GM19463 (cell line): ENCODE data around the gene E2F3.
"Not testable (repeated sequence)": the region's sequence is repeated elsewhere in the genome, so short reads cannot be mapped to it uniquely, and the experiment has no call there.

Experiments used
- ATAC-seq: cut with Tn5 transposase; IDR thresholded peaks from one replicate; pipeline ENCODE4 v1.9.1; 2021; ENCODE audit warnings: mild to moderate bottlenecking, moderate library complexity; ENCODE audit not compliant: unreplicated experiment

E2F3 gene

DNA sequence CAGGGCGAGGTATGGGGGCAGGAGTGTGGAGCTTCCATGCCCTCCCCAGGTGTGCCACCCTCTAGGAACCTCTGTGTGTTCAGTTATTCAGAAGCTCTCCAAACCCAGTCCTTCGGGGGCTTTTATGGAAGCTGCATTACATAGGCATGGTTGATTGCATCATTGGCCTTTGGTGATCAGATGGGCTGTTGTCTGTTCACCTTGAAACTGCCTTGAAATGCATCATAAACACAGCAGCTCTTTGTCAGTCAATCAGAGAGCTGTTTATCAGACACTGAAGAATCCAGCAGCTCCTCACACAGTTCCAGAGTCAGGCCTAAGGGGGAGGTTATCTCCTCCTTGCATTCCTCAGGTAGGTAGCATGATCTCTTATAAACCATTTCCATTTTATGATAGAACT, 62.4 kb downstream of the E2F3 start:
- ATAC-seq, result no peak

DNA sequence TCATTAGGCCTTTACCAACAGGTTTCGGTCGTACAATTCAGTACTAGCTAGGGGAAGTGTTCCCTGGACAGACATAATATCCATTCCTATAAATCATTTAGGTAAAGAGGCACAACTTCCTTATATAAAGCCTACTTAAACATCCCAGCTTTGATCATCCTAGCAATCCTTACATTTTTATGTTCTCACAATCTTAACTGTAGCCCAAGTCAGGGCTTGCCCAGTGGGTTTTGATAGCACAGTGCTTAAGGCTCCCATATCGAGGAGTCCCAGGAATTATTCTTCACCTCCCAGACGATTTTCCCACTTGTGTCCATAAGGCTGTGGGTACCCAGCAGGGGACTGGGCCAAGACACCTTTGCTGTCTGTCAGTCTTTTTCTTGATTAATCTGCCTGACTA, 63.2 kb downstream of the E2F3 start:
- no peak for ATAC-seq

DNA sequence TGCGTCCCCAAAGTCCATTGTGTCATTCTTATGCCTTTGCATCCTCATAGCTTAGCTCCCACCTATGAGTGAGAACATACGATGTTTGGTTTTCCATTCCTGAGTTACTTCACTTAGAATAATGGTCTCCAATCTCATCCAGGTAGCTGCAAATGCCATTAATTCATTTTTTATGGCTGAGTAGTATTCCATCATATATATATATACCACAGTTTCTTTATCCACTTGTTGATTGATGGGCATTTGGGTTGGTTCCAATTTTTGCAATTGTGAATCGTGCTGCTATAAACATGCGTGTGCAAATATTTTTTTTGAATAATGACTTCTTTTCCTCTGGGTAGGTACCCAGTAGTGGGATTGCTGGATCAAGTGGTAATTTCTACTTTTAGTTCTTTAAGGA, 63.9 kb downstream of the E2F3 start:
- not testable (repeated sequence) for ATAC-seq

DNA sequence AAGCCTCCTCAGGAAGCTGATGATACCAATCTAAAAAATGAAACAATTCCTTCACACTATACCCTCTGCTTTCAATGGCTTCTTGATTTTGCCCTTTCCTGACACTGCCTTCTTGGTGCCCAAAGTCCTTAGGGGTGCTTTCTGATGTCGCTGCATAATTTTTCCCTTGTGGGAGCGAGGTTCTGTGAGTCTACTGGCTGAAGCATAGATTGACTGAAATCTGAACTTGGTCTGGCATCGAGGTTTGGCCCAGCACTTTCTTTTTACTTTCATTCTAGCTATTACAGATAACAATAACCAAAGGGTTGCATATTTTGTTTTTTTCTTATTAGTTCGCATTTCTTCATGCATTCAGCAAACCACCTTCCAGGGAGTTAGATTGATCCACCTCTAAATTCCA, 65.8 kb downstream of the E2F3 start:
- ATAC-seq, result peak; percentile 69

DNA sequence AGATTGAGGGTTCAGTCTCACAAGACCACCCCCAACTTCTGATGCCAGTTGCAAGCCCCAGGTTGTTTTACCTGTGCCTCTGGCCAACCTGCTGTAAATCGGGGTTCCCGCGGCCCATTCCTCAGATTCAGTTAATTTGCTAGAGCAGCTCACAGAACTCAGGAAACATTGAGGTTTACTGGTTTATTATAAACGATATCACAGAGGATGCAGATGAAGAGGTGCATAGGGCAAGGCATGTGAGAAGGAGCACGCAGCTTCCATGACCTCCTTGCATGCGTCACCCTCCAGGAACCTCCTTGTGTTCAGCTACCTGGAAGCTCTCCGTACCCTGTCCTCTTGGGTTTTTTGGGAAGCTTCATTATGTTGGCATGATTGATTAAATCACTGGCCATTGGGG, 66.5 kb downstream of the E2F3 start:
- ATAC-seq, result no peak

DNA sequence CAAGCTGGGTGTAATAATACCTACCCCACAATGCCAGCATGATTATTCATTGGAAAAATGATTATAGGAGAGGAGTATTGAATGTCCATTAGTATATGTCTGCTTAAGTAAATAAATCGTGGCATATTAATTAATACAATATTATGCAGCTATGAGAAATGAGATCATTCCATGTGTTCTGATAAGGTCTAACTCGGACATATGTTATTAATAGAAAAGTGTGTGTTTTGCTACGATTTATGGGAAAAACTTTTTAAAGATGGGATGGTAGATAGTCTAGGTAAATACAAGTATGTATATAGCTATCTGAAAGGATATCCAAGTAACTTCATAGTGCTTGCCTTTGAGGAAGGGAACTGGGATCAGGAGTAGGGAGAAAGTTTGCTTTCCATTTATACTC, 71.1 kb downstream of the E2F3 start:
- no peak for ATAC-seq

DNA sequence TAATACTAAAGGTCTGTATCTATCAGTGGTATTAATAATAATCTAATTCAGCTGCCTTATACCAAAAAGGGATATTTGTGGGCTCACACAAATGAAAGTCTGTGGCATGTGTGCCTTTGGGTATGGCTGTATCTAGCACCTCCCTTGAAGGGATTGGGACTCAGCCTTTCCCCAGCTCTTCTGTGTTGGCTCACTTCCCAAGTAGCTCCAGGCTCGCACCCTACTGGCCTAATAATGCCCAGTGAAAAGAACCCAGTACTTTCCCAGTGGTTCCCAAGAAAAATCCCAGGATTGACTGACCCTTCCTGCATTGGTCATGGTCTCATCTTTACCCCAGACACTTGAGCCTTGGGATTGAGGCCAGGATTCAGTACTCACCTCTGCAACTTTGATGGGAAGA, 71.8 kb downstream of the E2F3 start:
- no peak for ATAC-seq

DNA sequence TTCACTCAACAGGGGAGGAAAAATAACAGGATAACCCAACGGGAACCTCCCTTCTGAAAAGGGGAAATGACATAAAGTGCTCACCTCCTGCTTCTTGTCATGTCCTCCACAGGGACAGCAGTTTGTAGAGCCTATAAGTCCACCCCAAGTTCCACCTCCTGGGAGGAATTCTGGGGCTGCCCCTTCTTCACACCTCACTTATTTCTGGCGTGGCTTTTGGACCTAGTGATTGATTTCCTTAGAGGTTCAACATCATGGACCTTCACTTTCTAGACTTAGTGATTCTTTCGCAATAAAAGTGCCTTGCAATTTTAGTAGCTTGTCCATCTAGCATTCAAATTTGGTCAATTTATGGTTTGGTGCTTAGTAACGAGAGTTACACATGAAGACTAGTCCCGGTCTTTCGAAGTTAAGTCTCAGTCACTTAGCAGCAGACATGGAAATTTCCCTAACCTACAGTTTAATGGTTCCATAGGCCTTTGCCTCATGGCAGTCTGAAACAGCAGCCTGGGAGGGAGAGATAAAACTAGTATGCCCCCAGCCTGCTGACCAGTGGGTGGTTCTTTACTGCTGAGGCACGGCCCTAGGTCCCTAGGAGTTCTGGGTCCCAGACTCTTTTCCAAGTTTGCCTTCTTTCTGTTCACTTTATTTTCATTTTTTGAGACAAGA, 73.3 kb downstream of the E2F3 start:
- no peak for ATAC-seq

DNA sequence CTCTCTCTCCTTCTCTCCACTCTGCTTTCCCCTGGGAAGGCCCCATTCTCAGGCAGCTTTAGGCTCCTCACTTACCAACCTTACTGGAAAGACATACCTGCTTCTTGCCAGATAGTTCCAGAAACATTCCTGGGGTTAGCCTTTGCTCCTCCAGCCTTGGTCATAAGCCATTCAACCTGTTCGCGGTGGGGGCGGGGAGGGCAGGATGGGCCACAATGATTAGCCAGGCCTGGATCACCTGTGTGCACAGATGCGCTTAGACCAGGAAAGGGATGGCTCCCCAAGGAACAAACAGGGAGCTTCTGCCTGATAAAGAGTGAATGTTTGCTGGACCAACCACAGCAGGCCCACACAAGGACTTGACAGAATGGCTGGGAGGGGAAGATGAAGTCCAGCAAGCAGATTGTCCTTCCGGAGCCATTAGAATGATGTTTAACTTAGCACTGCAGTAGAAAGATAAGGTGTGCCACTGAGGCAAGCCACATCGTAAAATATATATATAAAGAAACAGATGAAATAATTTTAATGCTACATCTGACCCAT, 74.9 kb downstream of the E2F3 start:
- no peak for ATAC-seq

DNA sequence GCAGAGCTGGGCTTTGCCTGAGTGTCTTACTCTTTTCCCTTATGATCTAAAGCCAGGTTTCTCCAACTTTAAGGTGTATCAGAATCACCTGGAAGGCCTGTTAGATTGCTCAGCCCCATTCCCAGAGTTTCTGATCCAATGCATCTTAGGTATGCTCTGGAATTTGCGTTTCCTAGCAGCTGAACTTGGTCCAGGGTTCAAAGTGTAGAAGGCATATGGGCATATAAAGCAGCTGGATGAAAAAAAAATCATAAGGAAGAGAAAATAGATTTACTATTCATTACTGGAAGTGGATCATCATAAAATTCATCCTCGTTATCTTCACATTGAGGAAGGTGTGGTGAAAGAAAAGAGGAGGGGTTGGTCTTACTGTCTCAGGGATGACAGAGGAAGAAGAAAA, 75.8 kb downstream of the E2F3 start:
- ATAC-seq, result no peak

DNA sequence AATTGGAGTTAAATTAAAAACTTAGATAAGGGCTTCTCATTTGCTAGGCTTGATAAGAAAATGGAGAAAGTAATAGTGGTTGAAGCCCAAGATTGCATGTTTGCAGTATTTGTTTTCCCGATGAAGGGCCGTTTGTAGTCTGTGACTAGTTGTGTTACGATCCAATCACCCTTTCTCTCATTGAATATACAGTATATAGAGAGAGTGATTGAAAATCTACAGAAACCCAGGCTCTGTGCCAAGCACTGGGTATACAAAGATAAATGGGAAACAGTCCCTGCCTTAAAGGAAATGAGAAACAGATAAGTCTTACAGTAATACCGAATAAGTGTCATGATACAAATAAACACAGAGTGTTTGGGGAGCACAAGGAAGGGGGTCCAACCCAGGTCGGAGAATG, 77.4 kb downstream of the E2F3 start:
- ATAC-seq, result no peak

DNA sequence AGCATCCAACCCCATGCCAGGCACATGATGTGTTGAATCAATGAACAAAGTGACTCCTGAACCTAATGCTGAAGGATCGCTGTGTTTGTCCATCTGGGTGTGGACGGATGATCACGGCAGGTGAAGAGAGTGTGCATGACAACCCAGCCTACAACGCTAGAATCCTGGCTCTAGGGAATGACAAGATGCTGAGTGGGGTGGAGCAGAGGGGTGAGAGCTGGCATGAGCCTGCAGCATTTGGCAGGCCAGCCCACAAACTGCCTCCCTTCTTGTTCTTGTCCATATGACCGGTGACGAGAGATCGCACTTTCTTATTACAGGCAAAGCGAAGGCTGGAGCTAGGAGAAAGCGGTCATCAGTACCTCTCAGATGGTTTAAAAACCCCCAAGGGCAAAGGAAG, 77.8 kb downstream of the E2F3 start:
- ATAC-seq, result no peak

DNA sequence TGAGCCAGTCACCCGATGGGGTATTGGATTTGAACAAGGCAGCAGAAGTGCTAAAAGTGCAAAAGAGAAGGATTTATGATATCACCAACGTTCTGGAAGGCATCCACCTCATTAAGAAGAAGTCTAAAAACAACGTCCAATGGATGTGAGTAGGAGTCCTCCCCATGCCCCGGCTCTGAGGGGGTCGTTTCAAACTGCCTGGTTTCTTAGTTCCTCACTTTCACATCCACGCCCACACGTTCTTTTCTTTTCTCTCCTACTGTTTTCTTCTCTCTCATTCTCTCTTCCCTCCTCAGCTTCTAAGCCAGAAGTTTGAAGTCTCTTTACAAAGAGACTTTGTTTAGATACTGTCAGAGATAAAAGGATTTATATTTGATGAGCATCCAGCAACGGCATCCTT, 79.6 kb downstream of the E2F3 start:
- no peak for ATAC-seq

DNA sequence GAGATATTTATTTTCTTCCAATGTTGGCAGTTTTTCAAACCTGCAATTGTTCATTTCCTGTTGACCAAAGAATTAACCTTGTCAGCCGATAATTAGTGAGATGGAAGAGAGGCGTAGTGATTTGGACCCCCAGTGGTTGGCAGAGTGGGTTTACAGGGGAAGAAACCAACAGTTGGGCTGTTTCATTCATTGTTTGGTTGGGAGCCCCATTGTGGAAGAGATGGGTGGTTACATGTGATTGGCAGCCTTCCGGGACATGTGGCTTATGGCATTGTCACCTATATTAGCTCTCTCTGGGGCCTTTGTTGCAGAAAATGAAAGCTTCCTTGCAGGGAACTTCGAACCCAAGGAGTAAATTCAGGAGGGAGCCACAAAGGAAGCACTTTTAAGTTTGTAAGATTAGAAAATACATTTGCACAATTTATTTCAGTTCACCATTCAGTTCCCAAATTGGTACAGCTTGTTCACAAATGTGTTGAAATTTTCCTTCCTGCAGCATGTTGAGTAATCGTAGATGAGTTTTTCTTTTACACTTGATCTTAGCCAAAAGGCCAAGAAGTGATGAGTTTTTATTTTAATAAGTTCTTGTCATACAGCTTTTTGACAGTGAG, 82.3 kb downstream of the E2F3 start:
- ATAC-seq, result no peak

DNA sequence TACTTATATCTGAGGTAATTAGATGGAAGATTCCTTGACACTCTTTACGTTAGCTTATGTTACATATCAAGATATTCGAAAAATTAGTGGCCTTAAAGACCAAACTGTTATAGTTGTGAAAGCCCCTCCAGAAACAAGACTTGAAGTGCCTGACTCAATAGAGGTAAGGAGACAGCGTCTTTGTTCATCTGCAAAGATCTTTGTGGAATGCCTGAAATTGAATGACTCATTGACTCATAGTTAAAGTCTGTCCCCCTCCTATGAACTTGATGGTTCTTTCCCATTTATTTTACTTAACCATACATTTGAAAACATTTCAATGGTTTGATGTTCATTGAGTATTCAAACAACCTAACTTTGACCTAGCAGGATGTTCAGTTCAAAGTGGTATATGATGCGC, 85.0 kb downstream of the E2F3 start:
- no peak for ATAC-seq

DNA sequence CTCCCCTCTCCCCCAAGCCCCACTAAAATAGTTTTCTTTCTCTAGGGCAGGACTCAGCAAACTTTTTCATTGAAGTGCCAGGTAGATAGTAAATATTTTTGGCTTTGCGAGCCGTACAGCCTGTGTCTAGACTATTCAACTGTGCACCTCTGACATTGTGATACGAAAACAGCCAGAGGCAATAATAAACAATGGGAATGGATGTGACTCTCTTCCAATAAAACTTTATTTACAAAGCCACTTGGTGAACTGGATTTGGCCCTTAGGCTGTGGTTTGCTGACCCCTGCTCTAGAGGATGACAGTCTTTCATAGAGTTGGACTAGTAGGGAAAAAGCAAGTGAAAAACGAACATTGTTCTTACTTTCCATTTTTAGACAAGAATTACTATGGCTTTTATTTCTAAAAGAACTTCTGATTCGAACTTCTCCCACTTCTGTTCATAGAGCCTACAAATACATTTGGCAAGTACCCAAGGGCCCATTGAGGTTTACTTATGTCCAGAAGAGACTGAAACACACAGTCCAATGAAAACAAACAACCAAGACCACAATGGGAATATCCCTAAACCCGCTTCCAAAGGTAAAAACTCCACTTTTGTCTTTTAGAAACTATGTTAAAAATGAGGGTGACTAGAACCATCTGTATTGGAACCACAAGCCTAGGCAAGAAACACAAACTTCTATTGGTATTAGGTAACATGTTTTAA, 86.1 kb downstream of the E2F3 start:
- ATAC-seq, result no peak

DNA sequence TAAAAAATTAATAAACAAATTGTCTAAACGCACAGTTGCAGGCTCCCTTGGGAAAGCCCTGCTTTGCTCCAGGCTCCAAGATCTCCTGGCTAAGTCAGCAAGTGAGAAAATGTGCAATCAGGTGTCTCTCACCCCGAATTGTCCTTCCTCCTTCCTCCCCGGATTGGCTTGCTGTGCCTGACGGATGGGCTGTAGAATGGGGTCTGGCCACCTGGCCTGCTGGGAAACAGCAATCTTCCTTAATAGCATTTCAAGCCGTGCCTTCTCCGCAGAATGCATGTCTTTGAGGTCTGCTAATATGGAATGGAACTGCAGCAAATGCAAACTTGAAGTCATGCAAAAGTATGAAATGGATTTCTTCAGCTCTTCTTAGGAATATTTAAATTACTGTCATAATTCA, 88.9 kb downstream of the E2F3 start:
- ATAC-seq, result no peak

DNA sequence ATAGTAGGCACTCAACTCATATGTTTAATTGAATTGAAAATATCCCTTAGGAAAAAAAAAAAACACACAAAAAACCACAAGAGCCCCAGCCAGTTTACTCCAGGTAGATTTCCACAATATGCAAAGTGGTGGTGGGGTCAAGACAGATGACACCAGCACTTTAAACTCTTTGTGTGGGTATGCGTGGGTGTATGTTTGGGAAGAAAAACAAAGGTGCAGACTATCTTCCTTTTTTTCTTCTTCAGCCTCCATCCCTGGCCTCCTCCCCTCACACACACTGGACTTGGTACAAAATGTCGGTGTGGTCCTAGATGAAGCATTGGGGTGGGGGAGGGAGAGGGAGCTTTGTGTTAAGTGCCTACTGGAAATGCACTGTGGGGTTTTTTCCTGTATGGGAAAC, 90.4 kb downstream of the E2F3 start:
- ATAC-seq, result no peak

DNA sequence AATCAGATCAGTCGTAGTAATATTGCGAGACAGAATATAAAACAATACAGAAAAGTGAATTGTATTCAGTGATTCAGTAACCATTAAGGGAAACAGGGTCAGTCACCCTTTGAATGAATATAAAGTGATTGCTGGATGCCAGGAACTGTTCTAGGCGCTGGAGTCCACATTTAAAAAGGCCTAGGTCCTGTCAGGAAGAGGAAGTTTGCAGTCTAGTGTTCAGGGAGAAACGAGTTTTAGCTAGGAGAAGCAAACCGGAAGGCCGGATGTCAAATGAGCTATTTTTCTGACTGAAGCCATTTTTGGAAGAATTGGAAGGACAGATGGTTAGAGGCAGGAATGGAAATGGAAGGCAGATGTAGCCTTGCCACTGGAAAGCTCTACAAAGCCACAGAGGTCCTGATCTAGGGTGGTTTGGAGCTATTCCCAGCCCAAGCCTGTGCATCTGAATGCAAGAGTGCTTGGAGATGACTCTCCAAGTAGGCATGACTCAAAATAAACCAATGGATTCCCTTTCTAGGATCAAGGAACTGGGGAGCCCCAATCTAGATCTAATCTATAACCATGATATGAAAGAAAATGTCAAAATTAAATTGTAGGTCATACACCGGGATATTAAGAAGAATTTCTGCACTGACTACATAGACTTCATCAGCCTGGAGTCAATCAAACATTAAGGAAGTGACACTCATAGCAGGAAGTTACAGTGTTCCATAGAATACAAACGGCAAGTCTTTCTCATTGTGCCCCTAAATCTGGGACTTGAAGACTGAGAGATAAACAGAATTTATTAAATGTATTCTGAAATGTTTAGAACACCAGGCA, 95.7 kb downstream of the E2F3 start:
- no peak for ATAC-seq

DNA sequence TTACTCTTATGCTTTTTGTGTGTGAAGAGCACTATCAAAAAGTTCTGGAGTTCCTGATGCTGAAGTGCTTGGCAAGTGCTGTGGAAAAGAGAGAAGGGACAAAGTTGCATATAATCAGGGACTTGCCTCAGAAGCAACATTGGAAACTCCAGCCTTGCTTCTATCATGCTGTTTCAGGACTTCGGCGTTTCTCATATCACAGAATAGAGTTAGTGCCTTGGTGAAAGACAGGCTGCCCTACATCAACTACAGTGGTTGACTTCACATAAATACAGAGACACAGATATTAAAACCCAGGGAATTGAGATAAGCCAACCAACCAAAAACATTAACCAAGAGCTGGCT, 96.3 kb downstream of the E2F3 start:
- ATAC-seq, result no peak

DNA sequence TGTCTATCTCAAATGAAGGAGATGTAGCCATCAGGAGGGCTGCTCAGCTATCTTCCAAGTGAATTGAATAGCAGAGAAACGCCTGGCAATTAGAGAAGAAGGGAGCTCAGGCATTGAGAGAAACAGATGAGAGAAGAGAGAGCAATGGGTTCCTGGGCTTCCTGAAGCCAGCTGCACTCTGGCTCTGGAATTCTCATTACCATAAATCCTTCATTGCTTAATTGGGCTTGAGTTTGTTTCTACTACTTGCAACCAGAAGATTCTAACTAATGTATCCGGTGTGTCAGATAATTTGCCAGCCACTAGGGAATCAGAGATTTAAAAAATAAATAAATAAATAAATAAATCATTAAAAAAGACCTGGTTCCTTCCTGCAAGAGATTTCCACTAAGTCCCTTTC, 107.5 kb downstream of the E2F3 start:
- no peak for ATAC-seq

DNA sequence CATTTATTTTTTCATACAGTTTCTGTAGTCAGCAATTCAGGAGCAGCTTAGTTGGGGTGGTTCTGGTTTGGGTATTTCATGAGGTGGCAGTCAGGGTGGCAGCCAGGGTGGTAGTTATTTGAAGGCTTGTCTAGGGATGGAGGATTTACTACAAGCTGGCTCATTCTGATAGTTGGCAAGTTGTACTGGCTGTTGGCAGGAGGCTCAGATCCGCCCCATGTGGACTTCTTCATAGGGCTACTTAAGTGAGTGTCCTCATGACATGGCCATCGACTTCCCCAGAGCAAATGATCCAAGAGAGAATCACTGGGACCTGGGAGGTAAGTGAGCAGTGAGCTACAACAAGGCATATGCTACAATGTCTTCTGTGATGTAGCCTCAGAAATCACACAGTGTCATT, 110.2 kb downstream of the E2F3 start:
- ATAC-seq, result no peak
